GM18520 (cell line): ENCODE results near the gene MRPL17.
A peak's percentile ranks its signal among the peaks of the same experiment; 100 is the strongest.
"Not testable (repeated sequence)": the region's sequence is repeated elsewhere in the genome, so short reads cannot be mapped to it uniquely, and the experiment has no call there.

Experiments
- ATAC-seq: cut with Tn5 transposase; IDR thresholded peaks from one replicate; pipeline ENCODE4 v1.9.1; 2021; ENCODE audit not compliant: unreplicated experiment

The MRPL17 gene

DNA sequence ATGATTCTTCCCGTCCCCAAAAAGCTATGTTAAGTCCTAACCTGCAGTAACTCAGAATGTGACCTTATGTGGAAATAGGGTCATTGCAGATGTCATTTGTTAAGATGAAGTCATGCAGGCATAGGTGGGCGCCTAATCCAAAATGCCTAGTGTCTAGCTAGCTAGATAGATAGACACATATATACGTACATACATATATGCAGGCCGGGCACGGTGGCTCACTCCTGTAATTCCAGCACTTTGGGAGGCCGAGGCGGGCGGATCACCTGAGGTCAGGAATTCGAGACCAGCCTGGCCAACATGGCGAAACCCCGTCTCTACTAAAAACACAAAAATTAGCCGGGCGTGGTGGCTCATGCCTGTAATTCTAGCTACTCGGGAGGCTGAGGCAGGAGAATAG is 928 bp upstream of the MRPL17 start:
- not testable (repeated sequence) for ATAC-seq

DNA sequence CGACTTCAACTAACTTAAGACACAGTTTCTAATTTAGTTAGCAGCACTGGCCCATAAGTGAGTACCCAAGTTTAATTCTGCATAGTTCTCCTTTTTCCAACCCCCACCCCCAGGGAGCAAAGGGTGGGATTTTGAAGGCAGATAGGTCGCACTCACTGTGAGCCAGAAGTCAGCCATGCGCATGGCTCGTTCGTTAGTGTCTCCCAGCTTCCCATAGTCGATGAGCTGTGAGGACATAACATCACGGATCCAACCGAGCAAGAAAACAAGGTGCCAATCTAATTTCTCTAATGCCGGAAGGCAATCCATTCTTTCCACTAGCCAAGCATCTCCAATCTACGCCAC is 577 bp downstream of the MRPL17 start:
- ATAC-seq, result no peak

DNA sequence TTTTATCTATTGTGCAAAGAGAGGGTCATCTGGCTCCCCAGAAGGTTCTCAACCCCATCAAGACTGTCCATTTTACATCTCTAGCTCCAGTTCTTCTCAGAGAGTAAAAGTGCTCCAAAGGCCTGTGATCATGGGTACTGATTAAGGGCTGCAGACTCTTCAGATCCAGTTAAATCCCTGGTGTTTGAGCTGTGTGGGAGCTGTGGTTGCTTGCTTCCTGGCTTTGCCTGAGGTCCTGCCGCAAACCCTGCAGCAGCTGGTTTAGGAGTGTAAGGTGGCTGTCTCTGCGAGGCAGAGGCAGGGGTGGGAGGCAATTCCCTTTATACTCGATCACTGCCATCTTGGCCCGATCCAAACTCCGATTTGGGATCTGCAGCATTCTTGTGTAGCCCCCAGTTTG is 1.2 kb downstream of the MRPL17 start:
- no peak for ATAC-seq

DNA sequence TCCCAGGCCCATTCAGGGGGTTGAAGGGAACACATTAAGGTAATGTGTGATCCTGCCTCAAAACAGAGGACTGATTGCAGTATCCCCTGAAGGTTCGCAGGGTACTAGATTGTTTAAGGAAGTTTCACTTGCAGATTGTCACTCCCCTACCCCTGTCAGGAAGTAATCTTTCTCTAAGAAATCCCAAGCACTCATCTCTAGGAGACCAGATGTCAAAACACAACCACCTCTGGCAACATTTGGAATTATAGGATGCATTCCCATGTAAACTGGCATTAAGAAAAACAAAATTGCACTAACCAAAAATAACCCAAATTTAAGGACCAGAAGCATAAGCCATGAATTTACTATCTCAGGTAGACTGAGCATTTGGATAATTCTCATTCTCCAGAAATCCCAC is 1.6 kb downstream of the MRPL17 start:
- no peak for ATAC-seq

DNA sequence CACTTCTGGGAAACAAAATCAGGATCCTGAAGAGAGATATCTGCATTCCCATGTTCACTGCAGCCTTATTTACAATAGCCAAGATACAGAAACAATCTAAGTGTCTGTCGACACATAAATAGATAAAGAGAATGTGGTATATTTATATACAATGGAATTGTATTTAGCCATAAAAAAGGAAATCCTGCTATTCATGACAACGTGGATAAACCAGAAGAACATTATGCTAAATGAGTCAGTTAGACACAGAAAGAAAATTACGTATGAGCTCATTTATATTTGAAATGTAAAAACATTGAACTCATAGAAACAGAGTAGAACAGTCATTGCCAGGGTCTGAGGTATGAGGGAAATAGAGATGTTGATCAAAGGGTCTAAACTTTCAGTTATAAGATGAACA is 6.1 kb downstream of the MRPL17 start:
- no peak for ATAC-seq

DNA sequence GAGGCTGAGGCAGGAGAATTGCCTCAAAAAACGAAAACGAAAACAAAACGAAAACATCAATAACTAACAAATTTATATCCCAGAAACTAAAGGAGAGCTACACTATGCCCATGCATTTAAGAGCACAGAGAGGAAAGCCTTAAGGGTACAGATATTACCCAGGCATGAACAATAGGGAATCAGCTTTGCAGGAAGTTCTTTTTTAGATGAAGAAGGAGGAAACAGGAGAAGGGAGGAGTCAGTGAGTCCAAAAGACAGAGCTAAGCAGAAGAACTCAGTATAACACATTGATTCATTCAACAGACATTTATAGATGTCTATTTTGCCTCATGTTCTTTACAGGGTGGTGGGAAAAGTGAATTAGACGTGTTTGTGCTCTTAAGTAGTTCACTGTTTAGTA is 8.3 kb downstream of the MRPL17 start:
- ATAC-seq, result no peak

DNA sequence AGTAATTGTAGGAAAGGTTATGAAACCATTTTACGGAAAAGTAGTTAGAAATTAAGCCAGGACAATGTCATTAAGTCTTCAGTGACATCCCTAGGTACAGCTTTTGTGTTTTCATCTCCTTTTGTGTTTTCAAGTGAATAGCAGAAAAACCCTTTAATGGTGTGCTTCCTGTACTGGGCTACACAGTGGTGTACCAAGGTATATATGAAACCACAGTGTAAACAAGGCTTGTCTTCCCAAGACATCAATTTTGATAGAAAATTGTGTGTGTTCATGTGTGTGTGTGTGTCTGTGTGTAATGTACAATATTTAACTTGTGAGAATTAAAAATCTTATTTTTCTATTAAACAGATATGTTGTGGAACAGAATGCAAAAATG is 8.9 kb downstream of the MRPL17 start:
- ATAC-seq, result no peak

DNA sequence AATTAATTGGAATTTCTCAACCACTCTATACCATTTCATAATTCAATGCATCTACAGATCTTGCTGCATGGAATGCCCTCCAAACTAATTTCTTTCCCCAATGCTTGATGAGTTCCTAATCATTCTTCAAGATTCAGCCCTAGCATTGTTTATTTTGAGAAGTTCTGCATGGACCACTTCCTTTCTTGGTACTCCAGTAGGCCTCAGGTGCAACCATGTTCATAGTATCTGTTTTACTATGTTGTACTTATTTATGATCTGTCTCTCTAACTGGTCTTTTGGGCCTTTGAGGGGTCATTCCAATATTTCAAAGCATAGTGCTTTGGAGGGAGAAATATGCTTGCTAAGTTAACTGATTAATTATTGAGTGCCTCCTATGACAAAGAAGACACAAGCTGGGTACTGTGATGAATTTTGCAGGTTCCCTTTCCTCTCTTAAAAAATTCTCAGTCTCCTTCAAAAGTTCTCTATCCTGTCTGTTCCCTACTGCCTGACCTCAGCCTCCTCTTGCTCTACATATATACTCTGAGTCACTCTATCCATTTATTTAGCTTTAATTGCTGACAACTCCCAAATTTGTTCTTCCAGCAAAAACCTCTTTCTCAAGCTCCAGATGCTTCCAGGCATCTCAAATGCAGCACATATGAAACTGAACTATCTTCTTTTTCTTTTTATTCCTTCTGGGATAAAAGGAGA is 9.5 kb downstream of the MRPL17 start:
- no peak for ATAC-seq

DNA sequence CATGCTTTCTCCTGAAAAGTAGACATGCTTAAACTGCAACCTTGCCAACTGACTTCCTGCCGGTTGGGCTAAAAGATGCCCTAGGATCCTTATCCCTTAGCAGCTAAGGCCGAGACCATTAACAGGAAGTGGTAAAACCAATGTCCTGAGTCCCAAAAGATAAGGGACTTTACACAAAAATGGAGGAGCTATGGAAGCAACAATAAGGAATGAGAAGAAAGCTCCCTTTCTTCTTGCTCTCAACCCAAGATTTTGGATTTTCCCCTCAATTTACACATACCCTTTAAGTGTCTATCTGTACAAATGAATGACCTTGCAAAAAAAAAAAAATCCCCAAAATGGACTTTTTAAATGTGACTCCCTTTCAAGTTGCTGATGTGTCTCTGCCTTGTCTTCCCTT is 11.1 kb downstream of the MRPL17 start:
- no peak for ATAC-seq

DNA sequence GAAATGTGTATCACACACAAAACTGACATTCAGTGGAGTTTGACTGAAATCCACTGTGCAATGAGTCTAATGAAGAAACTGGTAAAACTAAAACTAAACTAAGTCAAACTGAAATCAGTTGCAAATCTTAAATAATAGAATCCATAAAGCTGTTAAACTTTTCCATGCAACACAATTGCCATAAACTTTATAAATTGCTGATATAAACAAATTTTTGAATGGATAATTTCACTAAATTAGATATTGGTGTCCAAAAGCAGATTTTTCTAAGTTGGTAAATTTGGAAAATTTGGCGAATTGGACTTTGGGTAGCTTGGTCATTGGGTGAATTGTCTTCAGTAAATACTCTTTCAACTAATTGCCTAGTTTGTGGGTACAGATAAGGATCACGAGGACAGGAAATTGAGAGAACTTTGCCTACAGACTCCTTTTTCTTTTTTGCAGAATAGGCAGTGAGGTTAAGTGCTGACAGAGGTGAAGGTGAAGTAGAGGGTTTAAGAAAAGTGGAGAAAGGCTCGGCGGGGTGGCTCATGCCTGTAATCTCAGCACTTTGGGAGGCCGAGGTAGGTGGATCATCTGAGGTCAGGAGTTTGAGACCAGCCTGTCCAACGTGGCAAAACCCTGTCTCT is 12.8 kb downstream of the MRPL17 start:
- no peak for ATAC-seq

DNA sequence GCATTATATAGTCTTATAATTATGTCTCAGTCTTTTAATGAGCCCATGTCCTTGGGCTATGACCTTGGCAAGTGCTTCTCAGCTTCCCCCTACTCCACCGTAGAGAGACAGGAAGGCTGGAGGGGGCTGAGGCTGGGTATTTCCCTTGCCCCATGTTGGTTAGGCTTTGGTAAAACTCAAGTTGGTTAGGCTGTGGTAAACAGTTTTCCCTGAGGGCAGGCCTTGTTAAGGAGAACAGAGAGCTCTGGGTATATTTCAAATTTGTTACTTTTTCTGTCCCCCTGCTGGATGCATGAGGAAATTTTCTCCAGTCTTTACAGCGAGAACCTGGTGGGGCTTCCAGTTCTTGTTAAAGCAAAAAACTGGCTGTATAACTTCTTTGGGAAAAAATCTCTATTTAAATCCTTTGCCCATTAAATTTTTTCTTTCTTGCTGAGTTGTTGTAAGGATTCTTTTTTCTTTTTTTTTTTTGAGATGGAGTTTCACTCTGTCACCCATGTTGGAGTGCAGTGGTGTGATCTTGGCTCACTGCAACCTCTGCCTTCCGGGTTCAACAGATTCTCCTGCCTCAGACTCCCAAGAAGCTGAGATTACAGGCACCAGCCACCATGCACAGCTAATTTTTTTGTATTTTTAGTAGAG is 15.3 kb downstream of the MRPL17 start:
- peak; percentile 60 for ATAC-seq

DNA sequence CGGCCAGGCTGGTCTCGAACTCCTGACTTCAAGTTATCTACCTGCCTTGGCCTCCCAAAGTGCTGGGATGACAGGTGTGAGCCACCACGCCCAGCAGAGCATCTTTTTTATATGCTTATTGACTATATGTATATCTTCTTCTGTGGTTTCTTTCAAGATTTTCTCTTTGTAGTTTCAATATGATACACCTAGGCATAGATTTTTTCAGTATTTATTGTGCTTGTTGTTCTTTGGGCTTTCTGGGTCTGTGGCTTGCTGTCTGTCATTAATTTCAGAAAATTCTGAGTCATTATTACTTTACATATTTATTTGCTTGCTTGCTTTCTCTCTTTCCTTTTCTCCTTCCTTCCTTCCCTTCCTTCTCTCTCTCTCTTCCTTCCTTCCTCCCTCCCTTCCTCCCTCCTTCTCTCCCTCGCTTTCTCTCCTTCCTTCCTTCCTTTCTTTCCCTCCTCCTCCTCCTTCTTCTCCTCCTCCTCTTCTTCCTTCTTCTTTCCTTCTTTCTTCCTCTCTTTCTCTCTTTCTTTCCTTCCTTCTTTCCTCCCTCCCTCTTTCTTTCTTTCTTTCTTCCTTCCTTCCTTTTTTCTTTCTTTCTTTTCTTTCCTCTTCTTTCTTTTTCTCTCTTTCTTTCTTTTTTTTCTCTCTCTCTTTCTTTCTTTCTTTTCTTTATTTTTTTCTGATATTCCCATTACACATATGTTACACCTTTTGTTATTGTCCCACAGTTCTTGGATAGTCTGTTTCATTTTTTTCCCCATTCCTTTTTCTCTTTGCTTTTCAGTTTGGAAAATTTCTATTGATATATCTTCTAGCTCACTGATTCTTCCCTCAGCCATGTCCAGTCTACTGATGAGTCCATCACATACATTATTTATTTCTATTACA is 16.6 kb downstream of the MRPL17 start:
- ATAC-seq, result no peak

DNA sequence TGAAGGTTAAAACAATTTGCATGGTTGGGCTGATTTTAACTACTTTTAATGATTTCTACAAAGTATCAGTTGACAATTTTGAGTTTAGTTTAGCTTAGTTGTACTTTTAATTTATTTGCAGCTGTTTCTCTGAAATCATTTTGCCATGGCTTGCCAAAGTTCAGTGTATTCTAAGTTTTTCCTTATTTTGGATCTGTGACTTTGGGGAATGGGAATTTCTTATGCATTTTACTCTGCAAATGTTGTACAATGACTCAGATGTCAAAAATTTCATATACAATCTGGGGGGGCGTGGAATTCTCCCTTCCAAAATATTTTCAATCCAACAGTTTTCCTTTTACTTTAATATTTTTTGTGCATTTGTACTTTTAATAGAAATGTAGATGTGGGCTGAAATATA is 18.6 kb downstream of the MRPL17 start:
- no peak for ATAC-seq

DNA sequence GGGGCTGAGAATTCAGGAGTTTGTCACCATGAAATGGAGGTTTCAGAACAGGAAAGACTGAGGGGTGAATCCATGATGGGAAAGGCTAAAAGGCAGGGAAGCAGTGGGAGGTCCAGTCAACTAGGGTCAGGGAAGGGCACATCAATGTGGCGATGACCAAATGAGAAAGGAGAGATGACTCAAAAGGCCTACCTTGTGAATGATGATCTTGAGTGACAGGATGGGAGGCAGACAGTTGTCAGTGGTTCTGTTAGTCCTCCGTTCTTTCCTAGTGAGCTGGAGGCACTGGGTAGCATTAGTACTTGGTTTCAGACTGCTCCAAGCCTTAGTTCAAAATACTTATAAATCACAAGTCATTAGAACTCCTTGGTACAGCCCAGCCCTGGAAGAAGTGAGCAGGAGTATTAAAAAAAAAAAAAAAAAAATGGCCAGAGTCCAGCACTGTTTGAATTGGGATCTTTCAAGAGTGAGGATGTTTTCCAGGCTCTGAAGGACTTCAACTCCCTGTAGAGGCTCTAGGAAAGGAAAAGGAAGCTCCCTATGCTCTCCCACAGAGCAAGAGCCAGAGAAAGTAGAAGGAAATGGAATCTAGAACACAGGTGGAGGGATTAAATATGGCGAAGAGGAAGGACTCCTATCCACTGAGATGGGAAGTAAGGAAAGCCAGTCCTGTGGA is 19.2 kb downstream of the MRPL17 start:
- no peak for ATAC-seq

DNA sequence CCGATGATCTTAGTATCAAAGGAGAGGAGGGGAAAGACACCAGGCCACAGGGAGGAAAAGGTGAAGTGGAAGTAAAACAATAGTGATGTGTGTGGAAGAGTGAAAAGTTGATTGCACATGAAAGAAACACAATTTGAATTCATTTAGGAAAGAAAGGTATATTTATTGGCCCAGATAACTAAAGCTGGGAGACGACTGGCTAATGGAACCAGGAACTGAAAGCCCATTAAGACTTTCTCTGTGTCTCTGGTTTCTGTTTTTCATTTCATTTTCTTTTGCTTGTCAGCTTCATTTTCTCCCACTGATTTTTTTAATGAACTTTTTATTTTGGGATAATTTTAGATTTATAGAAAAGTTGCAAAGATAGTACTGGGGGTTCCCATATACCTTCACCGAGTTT is 22.4 kb downstream of the MRPL17 start:
- ATAC-seq, result no peak

DNA sequence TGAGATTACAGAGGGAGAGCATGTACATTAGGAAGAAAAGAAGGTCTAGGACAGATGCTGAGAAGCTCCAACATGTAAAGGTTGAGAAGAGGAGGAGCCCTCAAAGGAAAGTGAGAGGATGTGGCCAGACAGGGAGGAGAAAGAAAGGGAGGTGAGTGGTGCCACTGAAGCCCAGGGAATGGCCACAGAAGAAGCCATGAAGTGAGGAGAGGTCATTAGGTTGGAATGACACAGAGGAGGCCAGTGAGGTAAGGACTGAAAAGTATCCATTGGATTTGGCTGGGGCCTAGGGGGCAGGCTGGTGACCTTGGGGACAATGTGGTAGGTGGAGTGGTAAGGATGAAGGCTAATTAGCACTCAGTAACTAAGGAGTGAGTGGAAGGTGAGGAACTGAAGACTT is 24.5 kb downstream of the MRPL17 start:
- no peak for ATAC-seq

DNA sequence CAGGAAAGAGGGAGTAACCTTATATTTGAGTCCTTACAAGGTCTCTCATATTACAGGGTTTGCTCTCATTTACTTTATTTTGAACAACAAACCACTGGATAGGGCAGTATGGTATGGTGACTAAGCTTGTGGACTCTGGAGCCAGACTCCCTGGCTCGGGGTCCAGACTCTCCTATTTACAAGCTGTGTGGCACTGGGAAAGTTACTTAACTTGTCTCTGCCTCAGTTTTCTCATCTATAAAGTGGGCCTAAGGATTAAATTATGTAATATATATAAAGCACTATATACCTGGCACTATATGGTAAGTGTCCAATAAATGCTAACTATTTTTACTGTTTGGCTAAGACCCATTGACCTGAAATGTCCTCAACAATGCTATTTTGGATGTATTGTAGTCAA is 25.8 kb downstream of the MRPL17 start:
- ATAC-seq, result no peak

DNA sequence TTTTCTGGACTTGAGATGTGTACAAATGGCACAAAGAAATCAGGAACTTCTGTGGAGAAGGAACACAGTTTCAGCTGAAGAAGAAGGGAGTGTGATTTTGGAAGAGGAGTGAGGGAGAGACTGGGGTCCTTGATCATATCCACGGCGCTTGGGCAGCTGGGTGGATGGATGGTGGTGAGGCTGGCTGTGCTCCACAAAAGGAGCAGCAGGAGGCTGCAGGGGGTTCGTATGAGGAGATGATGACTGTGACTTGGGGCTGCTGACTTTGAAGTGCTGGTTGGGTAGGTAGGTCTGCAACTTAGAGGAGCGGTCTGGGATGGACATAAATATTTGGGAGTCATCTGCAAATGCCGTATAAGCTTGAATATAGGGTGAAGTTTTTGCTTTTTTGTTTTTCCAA is 26.2 kb downstream of the MRPL17 start:
- no peak for ATAC-seq

DNA sequence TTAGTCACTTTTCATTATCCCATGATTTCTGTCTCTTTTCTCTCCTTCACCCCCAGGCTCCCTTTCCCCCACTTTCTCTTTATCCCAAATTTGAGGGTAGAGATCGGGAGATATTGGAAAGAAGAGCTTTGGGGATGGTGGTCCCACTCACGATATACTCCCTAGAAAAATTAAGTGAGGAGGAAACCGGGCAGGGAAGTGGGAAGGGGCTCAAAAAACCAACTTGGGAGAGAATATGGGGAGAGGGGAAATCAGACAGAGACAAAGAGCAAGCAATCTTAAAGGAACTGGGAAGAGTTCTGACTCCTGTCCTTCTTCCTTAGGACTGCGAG is 26.6 kb downstream of the MRPL17 start:
- no peak for ATAC-seq

DNA sequence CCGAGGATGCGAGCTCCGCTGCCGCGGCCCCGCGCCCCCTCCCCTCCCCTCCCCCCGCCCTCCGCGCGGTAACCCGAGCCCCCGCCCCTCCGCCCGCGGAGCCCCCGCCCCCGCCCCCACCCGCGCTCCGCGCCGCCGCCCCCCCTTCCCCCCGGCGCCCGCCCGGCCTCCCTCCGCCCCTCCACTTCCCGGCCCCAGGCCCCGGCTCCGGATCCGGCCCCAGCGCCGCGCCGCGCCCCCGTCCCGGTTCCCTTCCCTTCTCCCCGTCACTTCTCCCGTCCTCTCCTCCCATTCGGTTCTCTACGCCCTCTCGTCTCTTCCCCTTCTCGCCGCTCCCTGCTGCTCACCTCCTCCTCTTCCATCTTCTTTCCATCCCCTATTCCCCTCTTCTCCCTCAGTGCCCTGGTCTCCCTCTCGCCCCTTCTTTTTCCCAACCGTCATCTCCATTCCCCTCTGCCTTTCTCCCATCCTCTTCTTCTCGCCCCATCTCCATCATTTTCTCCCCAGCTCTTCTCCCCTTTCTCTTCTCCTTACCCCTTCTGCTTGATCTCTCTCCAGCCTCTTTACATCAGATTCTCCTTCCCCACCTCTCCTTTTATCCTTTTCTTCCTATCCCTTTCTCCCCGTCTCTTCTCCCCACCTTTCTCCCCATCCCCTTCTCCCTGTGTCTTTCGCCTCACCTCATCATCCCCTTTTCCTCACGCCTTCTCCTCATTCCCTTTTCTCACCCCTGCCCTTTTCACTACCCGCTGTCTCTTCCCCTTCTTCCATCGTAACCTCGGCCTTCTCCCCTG is 27.2 kb downstream of the MRPL17 start, which contains the start of gene DCHS1:
Gene DCHS1, minus strand, starts transcription at position 20 of the 794 bp plus-strand sequence. CDS start 14,196 bp downstream, outside the sequence.
- no peak for ATAC-seq
